GM20431 (cell line): Measurements from ENCODE around the gene GDAP2.
"Not testable (repeated sequence)": the region's sequence is repeated elsewhere in the genome, so short reads cannot be mapped to it uniquely, and the experiment has no call there.

Experiments used
- in situ Hi-C: fragments of 300-500 bp; cut with MseI, MboI; formaldehyde crosslinking; loops from one replicate; pipeline ENCODE4 v1.15.0; 2020; ENCODE audit warnings: low sequenced_read_pairs; ENCODE audit not compliant: unreplicated experiment

The GDAP2 gene

GRCh38 chr1:117929343-117930172 lies at the start of gene GDAP2, which contains the start of gene WDR3:
Gene GDAP2, minus strand, starts transcription at chr1:117929621. Its CDS starts 9,264 bp downstream, at chr1:117920357.
Gene WDR3, plus strand, starts transcription at chr1:117929739. Its CDS starts 3,581 bp downstream, at chr1:117933320.
- in situ Hi-C loops: no loop called here

- in situ Hi-C loops: no loop called here
Measured at GRCh38 chr1:117976381-117976780, 47.0 kb upstream of the GDAP2 start.

- in situ Hi-C loops: no loop called here
Measured at GRCh38 chr1:117971777-117972176, 42.4 kb upstream of the GDAP2 start.

GRCh38 chr1:117970252-117970651 lies 40.8 kb upstream of the GDAP2 start:
- in situ Hi-C loops: no loop called here

- in situ Hi-C loops: no loop called here
Measured at GRCh38 chr1:117967881-117968280, 38.5 kb upstream of the GDAP2 start.

- in situ Hi-C loops: no loop called here
Measured at GRCh38 chr1:117967477-117967876, 38.1 kb upstream of the GDAP2 start.

GRCh38 chr1:117964290-117965038 lies 35.0 kb upstream of the GDAP2 start:
- in situ Hi-C loops: no loop called here

- in situ Hi-C loops: no loop called here
Measured at GRCh38 chr1:117959364-117959763, 29.9 kb upstream of the GDAP2 start.

GRCh38 chr1:117952386-117952785 lies 23.0 kb upstream of the GDAP2 start:
- in situ Hi-C loops: no loop called here

GRCh38 chr1:117942293-117942692 lies 12.9 kb upstream of the GDAP2 start:
- in situ Hi-C loops: no loop called here

GRCh38 chr1:117933769-117934168 lies 4.3 kb upstream of the GDAP2 start:
- in situ Hi-C loops: no loop called here

- in situ Hi-C loops: no loop called here
Measured at GRCh38 chr1:117932576-117932975, 3.2 kb upstream of the GDAP2 start.

GRCh38 chr1:117930484-117930883 lies 1.1 kb upstream of the GDAP2 start:
- in situ Hi-C loops: no loop called here

- in situ Hi-C loops: no loop called here
Measured at GRCh38 chr1:117930173-117930447, 689 bp upstream of the GDAP2 start.

GRCh38 chr1:117928881-117929342 lies 509 bp downstream of the GDAP2 start:
- in situ Hi-C loops: no loop called here

GRCh38 chr1:117925981-117926380 lies 3.4 kb downstream of the GDAP2 start:
- in situ Hi-C loops: no loop called here

GRCh38 chr1:117922717-117923116 lies 6.7 kb downstream of the GDAP2 start:
- in situ Hi-C loops: not testable (repeated sequence)

- in situ Hi-C loops: no loop called here
Measured at GRCh38 chr1:117921991-117922390, 7.4 kb downstream of the GDAP2 start.

- in situ Hi-C loops: no loop called here
Measured at GRCh38 chr1:117919376-117919775, 10.0 kb downstream of the GDAP2 start.

- in situ Hi-C loops: no loop called here
Measured at GRCh38 chr1:117911051-117911450, 18.4 kb downstream of the GDAP2 start.

- in situ Hi-C loops: no loop called here
Measured at GRCh38 chr1:117905019-117905418, 24.4 kb downstream of the GDAP2 start.
